Measurements from ENCODE around the gene BIK. TPM values are rescaled to one million over a fixed set of nuclear protein-coding genes. Genes with fewer than 3 reads are reported as not detected.
A peak's percentile ranks its signal among the peaks of the same experiment; 100 is the strongest.

BIK gene
- total and polyA plus RNA-seq, 2 experiments from 2014 or later = 9.6 to 9.8 TPM

- Histone ChIP-seq H3K4me3 (peak within 1 kb of the TSS; percentile 65), H3K79me2 (replicated peaks; ENCODE audit: insufficient read depth) (no peaks in the 10 kb centered on the region), H3F3A (replicated peaks; ENCODE audit: low read depth) (no peaks in the 10 kb centered on the region; the same call in 1 of the 2 replicates), H3K4me2 (peak within 1 kb of the TSS; percentile 86), H3K27me3 (ENCODE audit: insufficient read depth) (peaks cover 17% of the 10 kb centered on the region), H3K36me3 (ENCODE audit: insufficient read depth) (no peaks in the 10 kb centered on the region), H2AFZ (peak within 1 kb of the TSS; percentile 97), H3K4me1 (ENCODE audit: insufficient read depth) (no peaks in the 10 kb centered on the region), H4K20me1 (replicated peaks; ENCODE audit: insufficient read depth) (no peaks in the 10 kb centered on the region), H3K9me2 (ENCODE audit: insufficient read depth) (no peaks in the 10 kb centered on the region), H3K27ac (ENCODE audit: low read depth) (no peak within 1 kb of the TSS)
- peaks cover 2% of the 10 kb centered on the region for H3K4me1 Mint-ChIP-seq
- no peaks in the 10 kb centered on the region for H3K9me3 Mint-ChIP-seq
- DNase-seq (ENCODE audit: low spot score) = peak; percentile 57
- H3K27me3 Mint-ChIP-seq (ENCODE audit: insufficient read depth, low read depth, poor library complexity) = peaks cover 20% of the 10 kb centered on the region
- ATAC-seq = peak; percentile 69
- no peak within 1 kb of the TSS for H3K27ac Mint-ChIP-seq
- TF ChIP-seq ZNF114 (CRISPR knock-in tag; IDR thresholded peaks at IDR 0.05) = no peak
- TF ChIP-seq ETS1 (IDR thresholded peaks at IDR 0.05) = no peak
- no peak for TF ChIP-seq CREB1 (CRISPR knock-in tag; IDR thresholded peaks at IDR 0.05; ENCODE audit: low read depth)
- no peak for TF ChIP-seq EZH2 (IDR thresholded peaks at IDR 0.05; ENCODE audit: low read depth, unreplicated experiment)
- no peak for TF ChIP-seq STAT1 (IDR thresholded peaks at IDR 0.05; ENCODE audit: unreplicated experiment)
- TF ChIP-seq POLR2AphosphoS5 (IDR thresholded peaks at IDR 0.05; ENCODE audit: low read depth) = peak; percentile 40; the same call in 1 of the 2 replicates
- TF ChIP-seq ZNF462 (CRISPR knock-in tag; IDR thresholded peaks at IDR 0.05) = no peak
- no peak for TF ChIP-seq EZH2phosphoT487 (IDR thresholded peaks at IDR 0.05; ENCODE audit: unreplicated experiment)
- peak within 1 kb of the TSS; percentile 78 for H3K4me3 Mint-ChIP-seq
- H3K36me3 Mint-ChIP-seq (ENCODE audit: low read depth) = no peaks in the 10 kb centered on the region
These were observed 40.9 kb downstream of the BIK start, which contains the start of gene TSPO for GRCh38 chr22:43151251-43152002. TSPO (plus strand) TSS chr22:43151559; CDS start chr22:43159239, 7,680 bp downstream.
